HG03460 (cell line): ENCODE data around the gene AK4.

Experiments
- ATAC-seq: cut with Tn5 transposase; IDR thresholded peaks from one replicate; pipeline ENCODE4 v1.9.1; 2021; ENCODE audit not compliant: unreplicated experiment

AK4 gene

DNA sequence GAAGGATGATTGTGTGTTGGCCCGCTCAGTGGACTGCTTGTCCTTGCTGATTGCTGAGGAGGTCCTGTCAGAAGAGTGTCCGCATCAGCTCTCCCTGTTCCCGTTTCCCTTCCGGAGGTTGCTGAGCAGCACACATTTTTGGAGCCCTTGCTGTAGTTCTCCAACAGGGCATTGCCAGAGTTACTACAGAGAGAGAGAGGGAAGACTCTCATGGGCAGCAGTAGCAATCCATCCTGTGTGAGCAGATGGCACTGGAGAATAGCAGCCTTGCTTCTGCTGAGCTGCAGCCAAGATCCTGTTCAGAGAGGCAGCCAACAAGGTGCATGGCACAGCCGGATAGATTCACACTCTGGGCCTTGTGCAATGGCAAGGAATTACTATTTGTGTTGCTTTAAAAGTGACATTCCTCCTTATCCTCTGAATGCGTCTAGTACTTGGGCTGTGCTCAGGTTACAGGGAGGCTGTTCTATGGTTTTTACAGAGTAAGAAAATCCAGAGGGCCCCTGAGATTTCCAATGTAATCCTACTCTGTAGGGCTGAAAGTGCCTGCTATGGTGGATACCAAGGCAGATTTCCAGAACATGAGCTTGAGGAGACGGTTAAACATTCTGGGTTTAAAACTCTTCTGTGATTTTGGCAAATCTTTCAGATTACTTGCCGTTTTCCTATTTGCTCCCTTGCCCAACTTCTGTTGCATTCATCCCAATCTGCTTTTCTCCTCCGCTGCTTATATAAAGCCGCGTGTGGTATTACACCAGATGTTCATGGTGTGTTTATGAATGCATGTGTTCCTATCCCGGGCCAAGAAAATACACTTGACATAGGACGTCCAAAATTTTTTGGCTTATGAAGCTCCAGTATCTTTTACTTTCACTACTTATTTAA is 27.4 kb downstream of the AK4 start:
- no peak for ATAC-seq

DNA sequence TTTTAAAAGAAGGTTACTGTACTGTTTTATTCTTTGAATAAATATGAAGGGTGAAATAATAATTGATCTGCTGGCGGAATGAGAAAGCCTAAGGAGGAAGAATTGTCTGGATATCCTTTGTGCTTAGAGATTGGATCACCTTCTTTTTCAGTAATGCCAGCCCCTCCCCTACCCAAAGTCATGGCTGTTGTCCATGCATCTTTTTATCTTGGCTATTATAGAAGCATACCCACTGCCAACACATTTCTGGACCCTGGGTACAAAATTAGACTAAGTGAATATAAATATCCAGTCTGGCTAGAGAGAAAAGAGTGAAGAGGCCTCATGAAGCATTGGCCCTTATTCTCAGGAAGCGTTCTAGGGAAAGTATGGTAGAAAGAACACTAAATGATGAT is 28.1 kb downstream of the AK4 start:
- ATAC-seq: no peak

DNA sequence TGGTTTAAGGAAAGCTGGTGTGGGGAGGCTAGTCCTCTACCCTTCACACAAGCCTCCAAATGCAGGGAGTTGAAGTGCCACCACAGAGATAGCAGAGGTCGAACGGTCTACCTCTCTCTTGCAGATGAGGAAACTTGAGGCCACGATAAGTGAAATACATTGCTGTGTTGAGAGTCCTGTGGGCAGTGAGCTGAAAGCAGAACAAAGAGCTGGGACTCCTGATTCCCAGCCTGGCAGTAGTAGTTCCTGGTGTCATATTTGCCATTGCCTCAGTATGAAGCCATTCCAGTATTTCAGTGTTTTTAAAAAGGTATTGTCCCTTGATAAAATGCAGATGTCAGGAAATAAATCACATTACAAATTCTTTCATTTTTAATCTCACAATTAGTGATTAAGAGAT is 28.6 kb downstream of the AK4 start:
- ATAC-seq: no peak

DNA sequence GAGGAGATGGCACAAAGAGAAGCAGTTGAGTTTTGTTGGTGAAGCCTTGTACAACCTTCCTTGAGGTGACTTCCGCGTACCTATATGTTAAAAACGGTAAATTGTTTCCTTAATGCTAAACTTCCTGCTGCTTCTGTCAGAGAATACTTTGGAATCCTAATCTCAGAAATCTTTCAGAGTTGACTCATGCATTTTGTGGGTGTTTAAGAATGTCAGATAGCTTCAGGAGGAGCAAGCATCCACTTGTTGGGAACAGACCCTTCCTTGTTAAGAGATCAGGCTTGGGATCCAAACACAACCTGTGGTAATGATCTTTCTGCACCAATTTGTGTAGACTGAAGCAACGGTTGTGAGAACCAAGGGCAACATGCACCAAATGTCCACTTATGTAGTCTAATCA is 29.5 kb downstream of the AK4 start:
- no peak for ATAC-seq

DNA sequence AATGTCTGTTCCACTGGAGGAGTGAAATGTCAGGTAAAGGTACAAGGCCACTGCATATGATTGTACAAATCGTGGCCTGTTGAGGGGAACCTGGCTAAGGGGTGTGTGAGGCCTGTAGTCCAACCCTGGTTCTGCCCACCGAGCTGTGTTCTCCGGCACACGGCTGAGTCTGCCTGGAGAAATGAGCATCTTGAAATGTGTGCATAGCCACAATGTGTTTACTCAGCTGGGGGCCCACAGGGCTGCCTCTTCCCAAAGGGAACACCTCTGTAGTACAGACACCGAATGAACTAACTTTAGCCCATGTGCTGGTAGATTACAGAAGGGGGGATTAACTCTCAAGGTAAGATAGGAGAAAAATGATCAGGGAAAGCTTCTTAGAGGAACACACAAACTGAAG is 30.2 kb downstream of the AK4 start:
- ATAC-seq: no peak

GRCh38 chr1:65179148-65179547 is 31.1 kb downstream of the AK4 start:
- no peak for ATAC-seq

DNA sequence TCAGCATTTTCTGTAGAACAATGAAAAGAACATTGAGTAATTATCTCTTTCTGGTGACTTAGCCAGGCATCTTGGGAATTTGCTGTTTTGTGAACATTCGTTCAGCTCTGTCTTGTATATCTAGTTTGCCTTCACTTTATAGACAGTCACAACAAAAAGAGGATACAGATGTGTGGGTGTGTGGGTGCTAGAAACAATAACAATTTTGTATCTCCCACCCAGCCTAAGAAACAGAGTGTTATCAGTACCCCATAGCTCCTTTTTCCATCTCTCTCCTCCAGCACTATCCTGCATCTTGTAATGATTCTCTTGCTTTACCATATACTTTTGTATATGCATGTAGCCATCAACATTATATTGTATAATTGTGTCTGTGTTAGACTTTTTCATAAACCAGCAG is 33.0 kb downstream of the AK4 start:
- ATAC-seq: no peak

DNA sequence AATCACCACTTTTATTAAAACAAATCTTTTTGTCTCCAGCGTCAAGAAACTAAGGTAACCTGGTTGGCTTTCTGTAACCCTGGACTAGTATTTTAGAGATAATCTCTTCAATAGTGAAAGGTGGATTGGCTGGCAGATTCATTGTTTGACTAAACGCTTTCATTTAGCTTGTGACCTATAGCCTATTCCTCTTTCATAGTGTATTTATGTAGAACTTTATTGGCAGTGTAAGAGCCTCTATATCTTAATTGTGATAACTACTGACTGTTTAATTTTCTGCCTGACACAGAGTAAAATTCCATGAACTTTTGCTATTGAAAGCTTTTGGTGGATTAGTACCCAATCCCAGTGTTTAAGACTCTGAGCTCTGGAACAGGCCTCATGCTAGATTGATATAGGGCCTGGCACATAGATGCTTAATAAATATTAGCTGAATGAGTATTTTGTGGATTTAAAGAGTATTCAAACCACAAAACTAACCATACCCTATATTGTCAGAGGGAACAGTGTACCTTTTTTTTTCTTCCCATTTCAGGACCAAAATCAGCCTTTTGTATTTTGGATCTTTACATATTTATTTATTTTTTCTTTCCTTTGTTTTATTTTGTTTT is 34.8 kb downstream of the AK4 start:
- no peak for ATAC-seq

DNA sequence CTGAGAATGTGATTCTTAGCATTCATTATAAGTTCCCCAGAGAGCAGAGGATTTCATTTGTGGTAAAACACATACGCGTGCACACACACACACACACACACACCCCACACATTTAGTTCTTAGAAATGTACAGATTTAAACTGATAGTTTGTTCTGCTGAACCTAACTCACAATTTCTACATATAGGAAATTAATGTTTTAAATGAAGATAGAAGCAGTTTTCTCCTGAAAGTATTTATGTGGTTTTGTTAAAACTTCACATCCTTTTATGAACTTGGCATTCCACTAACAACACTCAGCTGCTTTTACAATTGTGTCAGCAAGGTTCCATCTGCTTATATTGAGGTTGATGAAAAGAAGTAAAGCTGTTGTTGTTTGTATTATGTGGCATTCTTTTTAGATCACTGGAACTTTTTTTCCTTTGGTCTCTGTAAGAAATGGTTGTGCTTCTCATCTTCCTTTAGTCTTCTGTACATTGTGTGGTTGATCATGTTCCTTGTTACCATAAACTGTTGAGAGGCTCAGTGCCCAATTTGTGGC is 41.6 kb downstream of the AK4 start:
- no peak for ATAC-seq

DNA sequence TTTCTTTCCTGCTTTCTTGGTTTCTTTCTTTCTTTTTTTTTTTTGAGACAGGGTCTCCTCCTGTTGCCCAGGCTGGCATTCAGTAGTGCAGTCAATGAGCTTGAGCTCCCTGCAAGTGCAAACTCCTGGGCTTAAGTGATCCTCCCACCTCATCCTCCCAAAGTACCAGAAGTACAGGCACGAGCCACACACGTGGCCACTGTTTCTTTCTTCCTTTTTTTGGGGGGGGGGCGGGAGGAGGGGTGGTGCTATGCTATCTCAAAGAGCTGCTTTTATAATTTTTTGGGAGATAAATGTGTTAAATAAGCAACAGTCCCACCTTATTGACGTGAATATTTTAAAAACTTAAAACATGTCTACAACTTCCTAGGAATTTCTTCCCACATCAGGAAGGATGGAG is 42.2 kb downstream of the AK4 start:
- ATAC-seq: no peak

DNA sequence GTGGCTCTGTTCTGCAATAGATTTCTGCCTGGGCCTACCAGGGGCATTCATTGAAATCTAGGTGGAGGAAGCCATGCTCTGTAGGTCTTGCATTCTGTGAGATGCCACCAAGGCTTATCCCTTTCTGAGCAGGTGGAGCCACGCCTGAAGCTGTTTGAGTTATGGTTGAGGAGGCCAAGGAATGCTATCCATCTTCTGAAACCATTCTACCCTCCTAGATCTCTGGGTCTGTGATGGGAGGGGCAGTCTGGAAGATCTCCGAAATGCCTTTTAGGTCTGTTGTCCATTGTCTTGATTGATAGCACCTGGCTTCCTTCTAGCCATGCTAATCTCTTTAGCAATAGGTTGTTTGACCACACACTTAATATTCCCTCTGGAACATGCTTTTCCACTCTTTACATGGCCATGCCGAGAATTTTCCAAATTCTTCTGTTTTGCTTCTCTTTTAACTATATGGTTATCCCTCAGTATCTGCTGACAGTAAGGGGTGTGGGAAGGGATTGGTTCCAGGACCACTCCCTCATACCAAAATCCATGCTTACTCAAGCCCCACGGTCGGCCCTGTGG is 45.2 kb downstream of the AK4 start:
- no peak for ATAC-seq

GRCh38 chr1:65195495-65196417 is 47.8 kb downstream of the AK4 start:
- no peak for ATAC-seq

GRCh38 chr1:65196926-65197325 is 48.9 kb downstream of the AK4 start:
- no peak for ATAC-seq

DNA sequence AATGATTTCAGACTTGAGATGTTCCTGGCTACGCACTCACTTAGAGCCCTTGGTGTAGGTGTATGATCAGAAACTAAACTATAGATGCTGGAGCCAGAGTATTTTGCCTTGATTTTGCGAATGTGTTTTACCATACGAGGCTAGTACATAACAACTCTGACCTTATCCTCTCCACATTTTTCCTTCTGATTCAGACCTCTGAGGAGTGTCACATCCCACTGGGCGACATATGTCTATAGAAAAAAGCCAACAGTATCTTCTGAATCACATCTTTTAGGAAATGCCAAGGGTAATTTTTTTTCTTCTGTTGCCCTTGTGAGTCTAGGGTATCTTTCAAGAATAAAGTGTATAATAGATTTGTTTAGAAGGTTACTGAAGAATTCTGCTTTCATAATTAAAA is 49.6 kb downstream of the AK4 start:
- no peak for ATAC-seq

GRCh38 chr1:65198096-65198495 is 50.1 kb downstream of the AK4 start:
- no peak for ATAC-seq

- no peak for ATAC-seq
These were observed 52.4 kb downstream of the AK4 start for GRCh38 chr1:65200411-65200810.

DNA sequence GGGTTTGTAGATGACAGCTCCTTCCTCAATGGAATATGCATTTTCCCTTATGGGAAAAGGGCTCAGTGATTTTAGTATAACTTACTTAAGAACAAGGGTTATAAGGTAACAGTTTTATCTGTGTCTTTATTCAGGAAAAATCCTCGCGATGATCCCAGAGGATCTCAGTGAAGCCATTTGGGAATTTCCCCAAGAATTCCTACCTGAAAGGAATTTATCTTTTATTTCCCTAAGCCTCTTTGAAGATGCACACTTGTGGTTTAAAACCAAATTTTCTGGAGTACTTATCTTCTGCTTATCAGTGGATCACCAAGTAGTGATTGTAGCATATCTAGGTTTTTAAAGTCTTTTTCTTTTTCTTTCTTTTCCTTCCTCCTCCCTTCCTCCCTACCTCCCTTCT is 58.8 kb downstream of the AK4 start:
- no peak for ATAC-seq

DNA sequence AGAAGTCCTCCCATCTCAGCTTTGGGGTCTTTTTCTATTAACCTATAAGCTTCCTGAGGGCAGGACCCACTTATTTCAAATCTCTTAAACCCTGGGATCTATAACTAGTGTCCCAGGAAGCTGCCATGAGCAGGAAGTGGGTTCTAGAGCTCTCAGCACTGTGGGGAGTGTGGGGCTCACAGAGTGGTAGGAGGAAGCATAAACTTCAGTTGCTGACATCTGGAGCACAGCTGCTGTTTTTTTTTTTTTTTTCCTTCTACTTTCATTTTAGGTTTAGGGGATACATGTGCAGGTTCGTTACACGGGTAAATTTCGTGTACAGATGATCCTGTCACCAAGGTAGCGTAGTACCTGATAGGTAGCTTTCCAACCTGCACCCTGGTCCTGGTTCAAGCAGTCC is 59.3 kb downstream of the AK4 start:
- ATAC-seq: peak; percentile 69

GRCh38 chr1:65208563-65208973 is 60.6 kb downstream of the AK4 start:
- no peak for ATAC-seq

DNA sequence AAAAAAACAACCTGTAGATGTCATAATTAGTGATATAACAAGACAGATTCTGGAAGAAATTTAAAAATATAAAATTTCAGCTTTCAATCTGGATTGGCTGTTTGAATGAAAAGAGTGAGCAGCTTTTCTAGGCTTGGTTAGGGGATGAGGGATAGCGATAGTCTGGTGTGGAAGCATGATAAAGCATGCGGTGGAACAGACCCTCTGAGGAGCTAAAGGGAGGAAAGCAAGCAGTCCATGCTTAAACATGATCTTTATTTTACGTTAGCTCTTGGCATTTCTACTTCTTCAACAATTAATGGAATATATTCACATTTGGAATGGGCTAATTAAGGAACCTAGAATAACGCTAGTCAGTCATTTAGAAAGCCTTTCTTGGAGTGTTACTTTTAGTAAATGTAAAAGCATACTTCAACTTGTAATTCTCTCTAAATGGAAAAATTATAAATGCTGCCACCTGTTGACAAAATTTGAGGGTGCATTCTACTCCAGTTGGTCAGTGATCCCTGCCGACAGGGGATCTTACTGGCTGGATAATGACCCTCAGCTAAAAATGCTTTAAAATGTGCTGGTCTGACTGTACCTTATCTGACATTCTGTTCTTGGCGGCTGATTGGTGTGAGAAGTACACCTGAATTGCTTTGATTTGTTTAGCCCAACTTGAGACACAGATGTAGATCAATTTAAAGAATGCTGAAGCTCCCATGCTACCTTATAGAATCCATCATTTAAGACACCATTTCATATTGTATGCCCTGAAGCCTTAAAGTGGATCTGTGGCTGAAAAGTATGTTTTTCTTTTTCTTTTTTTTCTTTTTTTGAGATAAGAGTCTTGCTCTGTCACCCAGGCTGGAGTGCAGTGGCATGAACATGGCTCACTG is 61.2 kb downstream of the AK4 start:
- peak; percentile 40 for ATAC-seq
